IPS DF 6.9 (cell line): ENCODE results near the gene GNAQ.

ENCODE experiments used
- DNase-seq: peaks from one replicate; pipeline ENCODE4 v3.0.0-alpha.2; 2013; ENCODE audit warnings: low read depth, low spot score
- H3K27ac ChIP-seq: one replicate; pipeline ENCODE4 v1.5.1; 2013; ENCODE audit warnings: low read length, control low read depth
- H3K27me3 ChIP-seq: 2 replicates; pipeline ENCODE4 v1.6.1; 2013; ENCODE audit warnings: mild to moderate bottlenecking, low read length; ENCODE audit not compliant: control insufficient read depth, insufficient read depth
- H3K36me3 ChIP-seq: 2 replicates; pipeline ENCODE4 v1.6.1; 2013; ENCODE audit warnings: low read length; ENCODE audit not compliant: control insufficient read depth, insufficient read depth
- H3K4me1 ChIP-seq: 2 replicates; pipeline ENCODE4 v1.6.1; 2013; ENCODE audit warnings: low read length; ENCODE audit not compliant: control insufficient read depth, insufficient read depth
- H3K4me3 ChIP-seq: 2 replicates; pipeline ENCODE4 v1.5.1; 2013; ENCODE audit warnings: mild to moderate bottlenecking, low read length
- H3K9me3 ChIP-seq: 2 replicates; pipeline ENCODE4 v1.6.1; 2013; ENCODE audit warnings: low read length, inconsistent platforms; ENCODE audit not compliant: control insufficient read depth, insufficient read depth
- WGBS: extraction: QIAGEN DNeasy Blood & Tissue Kit; methylation state at CpG from one replicate; pipeline ENCODE4 v1.1.7; 2013; ENCODE audit warnings: mixed read lengths, missing lambda C conversion rate; ENCODE audit not compliant: insufficient read length, insufficient coverage; 5-methylcytosine and 5-hydroxymethylcytosine counted together

The GNAQ gene

DNA sequence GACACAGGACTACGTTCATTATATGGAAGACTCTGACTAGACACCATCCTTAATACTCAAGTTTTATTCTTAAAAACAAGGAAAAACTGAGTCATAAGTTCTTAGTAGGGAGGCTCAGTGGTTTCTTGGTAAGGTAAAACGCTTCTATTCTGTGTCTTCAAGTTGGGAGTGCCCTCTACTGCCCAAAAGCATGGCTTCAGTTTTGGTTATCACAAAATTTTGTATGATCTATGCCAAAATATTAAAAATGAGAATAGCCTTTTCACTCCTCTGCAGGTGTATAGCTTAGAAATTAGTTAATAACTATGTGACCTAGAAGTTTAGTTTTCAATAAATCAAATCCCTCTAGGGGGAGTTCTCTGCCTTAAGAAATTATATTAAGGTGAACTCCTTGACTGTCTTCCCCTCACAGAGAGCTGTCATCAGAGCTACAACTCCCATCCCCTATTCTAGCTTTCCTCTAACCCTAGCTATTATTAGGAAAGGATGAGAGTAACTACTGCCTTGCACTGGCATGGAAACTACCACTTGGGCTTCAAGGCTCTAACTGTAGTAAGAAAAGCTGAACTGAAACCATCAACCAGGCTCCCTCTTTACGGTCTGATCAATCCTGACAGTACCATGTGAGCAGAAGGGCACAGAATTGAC is 189.7 kb downstream of the GNAQ start:
- DNase-seq: no peak
- H3K4me1 ChIP-seq: no peaks in the 10 kb centered on the region
- H3K27ac ChIP-seq: no peak overlapping the region
- WGBS: no CpG with 5 or more reads among the region's 3 CpGs
- H3K4me3 ChIP-seq: no peak overlapping the region
- no peaks in the 10 kb centered on the region for H3K27me3 ChIP-seq
- H3K36me3 ChIP-seq: no peaks in the 10 kb centered on the region
- H3K9me3 ChIP-seq: no peaks in the 10 kb centered on the region

DNA sequence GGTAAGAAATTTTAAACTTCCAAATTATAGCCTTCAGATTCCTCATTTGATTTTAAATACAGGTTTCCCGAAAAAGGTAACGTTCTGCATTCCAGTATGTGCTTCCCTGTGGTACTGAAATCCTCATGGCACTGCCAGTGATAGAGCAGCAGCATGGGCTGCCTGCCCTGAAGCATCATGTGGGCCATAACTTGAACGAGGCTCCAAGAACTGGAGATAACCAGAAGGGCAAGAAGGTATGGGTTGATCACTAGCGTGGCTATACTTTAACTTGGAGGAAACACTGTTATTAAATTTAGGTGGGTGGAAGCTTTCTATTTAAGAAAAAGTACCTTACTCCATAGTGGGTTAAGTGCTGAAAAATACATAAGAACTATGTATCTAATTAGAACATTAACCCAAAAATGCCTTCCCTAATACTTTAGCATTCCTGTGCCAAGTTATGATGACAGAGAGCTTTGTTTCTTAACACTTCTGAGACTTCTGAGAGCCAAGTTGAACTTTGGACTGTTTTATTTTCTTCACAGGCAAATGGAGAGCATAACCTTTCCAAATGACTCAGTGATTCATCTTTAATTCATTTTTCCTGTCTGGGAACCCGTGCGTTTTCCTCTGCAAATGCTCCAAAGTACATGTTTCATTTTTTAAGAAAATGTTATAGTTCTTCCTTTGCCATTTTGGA is 192.0 kb downstream of the GNAQ start:
- Histone ChIP-seq H3K4me3 (no peak overlapping the region), H3K27ac (no peak overlapping the region), H3K36me3 (no peaks in the 10 kb centered on the region), H3K9me3 (no peaks in the 10 kb centered on the region), H3K27me3 (no peaks in the 10 kb centered on the region), H3K4me1 (no peaks in the 10 kb centered on the region)
- no peak for DNase-seq
- no CpG with 5 or more reads among the region's 6 CpGs for WGBS

DNA sequence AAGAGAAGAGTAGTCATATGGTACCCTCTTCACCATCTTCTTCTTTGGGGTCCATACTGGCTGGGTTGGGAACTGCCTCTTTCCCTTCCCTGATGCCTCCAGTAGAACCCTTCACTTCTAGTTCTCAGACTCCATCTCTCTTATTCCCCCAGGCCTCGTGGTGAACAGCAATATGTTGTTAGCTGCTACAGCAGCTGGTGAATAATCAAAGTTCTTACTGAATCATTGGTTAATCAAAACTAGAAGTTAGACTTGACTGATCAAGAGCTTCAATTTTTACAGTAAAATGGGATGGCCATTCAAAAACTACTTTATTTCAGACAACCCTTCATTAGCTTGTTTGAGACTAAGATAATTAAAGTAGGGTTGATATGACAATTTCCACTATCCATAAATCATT is 192.6 kb downstream of the GNAQ start:
- no peak for DNase-seq
- Histone ChIP-seq H3K27ac (no peak overlapping the region), H3K4me1 (no peaks in the 10 kb centered on the region), H3K27me3 (no peaks in the 10 kb centered on the region), H3K9me3 (no peaks in the 10 kb centered on the region), H3K4me3 (no peak overlapping the region), H3K36me3 (no peaks in the 10 kb centered on the region)
- no CpG with 5 or more reads among the region's 1 CpG for WGBS

DNA sequence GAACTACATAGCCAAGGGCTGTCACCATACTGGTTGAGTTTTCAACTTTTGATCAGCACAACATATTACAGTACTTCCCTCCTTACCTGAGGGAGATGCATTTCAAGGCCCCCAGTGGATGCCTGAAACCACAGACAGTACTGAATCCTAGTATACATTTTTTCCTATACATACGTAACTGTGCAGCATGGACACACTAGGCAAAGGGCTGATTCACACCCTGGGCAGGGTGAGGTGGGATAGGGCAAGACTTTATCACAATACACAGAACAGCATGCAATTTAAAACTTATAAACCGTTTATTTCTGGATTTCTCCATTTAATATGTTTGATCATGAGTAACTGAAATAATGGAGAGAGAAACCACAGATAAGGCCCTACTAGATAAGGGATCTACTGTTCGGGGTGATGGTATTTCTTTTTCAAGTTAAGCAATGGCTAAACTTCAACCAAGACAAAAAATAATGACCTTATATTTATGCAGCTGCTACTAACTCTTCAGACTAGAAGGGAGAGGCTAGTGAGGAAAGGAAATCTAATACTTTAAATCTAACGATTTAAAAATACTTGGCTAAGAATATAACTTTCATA is 196.6 kb downstream of the GNAQ start:
- no peak overlapping the region for H3K4me3 ChIP-seq
- H3K9me3 ChIP-seq: no peaks in the 10 kb centered on the region
- H3K4me1 ChIP-seq: no peaks in the 10 kb centered on the region
- no peak for DNase-seq
- no CpG with 5 or more reads among the region's 4 CpGs for WGBS
- H3K27me3 ChIP-seq: no peaks in the 10 kb centered on the region
- no peak overlapping the region for H3K27ac ChIP-seq
- H3K36me3 ChIP-seq: no peaks in the 10 kb centered on the region

DNA sequence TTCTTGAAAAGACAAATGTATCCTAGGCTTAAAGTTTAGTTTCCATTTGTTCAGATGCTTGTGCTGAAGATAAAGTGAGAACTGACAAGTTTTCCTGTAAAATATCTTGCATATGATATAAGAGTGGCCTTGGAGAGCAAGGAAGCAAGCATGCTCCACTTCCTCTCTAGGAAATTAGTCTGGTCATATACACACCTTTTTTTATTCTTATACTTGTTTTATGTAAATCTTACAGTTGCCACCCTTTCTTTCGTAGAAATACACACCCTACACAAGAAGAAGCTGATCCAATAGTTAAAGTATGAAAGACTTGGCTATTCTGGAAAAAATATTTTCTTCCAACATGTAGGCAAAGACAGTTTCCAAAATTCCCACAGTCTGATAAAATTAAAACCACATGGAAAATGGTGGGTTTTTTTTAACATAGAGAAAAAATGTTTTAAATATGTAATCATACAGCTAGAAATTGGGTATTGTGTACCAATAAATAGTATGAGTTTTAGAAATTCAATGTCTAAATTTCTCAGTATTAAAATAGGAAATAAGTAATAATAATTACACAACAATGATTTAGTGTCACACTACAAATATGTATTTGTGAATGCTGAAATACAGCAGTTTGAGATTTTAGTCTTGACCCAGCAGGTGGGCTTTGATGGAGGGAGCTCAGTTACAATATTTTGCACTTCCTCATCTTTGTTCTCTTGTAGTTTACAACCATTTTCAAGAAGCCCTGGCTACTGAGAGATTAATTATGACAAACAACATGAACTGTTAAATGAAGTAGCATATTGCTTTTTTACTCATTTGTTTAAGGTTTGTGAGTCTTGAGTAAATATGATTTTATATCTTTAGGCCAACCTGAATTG is 197.8 kb downstream of the GNAQ start:
- Histone ChIP-seq H3K27ac (no peak overlapping the region), H3K27me3 (no peaks in the 10 kb centered on the region), H3K4me3 (no peak overlapping the region), H3K4me1 (no peaks in the 10 kb centered on the region), H3K9me3 (no peaks in the 10 kb centered on the region), H3K36me3 (no peaks in the 10 kb centered on the region)
- no peak for DNase-seq
- no CpG with 5 or more reads among the region's 1 CpG for WGBS

DNA sequence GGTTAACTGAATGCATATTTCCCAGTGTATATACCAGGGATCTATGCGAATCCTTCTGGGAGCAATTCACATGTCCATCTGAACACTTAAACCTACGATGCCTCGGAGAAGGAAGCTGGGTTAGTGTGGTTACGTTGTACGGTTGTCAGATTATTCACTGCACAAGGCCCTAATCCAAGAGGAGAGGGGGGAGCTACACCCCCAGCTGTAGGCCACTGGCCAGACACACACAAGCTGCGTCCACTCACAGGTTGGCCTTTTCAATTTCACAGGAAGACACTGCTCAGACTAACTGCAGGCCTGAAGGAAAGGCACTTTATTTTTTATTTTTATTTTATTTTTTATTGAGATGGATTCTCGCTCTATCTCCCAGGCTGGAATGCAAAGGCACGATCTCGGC is 199.0 kb downstream of the GNAQ start:
- no CpG with 5 or more reads among the region's 9 CpGs for WGBS
- H3K27me3 ChIP-seq: no peaks in the 10 kb centered on the region
- no peak overlapping the region for H3K4me3 ChIP-seq
- H3K36me3 ChIP-seq: no peaks in the 10 kb centered on the region
- H3K9me3 ChIP-seq: no peaks in the 10 kb centered on the region
- no peak overlapping the region for H3K27ac ChIP-seq
- no peaks in the 10 kb centered on the region for H3K4me1 ChIP-seq
- no peak for DNase-seq

DNA sequence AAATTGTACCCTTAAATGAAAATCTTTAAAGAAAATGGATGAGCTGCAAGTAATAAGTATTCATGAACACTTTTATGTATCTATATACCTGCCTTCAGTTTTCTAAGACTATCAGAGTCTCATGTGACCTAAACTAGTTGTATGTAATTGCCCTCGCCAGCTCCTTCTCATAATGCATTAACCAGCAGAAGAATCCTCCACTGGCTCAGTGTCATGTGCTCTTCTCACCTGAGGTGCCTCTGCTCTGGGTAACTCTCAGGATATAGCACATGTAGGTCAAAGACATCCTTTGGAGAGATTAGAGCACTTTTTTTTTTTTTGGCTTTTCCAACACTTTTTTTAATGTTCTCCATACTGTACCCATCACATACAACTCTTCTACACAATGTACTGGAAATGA is 199.8 kb downstream of the GNAQ start:
- Histone ChIP-seq H3K27ac (no peak overlapping the region), H3K36me3 (no peaks in the 10 kb centered on the region), H3K4me1 (no peaks in the 10 kb centered on the region), H3K27me3 (no peaks in the 10 kb centered on the region), H3K4me3 (no peak overlapping the region), H3K9me3 (no peaks in the 10 kb centered on the region)
- no CpG with 5 or more reads among the region's 1 CpG for WGBS
- no peak for DNase-seq

DNA sequence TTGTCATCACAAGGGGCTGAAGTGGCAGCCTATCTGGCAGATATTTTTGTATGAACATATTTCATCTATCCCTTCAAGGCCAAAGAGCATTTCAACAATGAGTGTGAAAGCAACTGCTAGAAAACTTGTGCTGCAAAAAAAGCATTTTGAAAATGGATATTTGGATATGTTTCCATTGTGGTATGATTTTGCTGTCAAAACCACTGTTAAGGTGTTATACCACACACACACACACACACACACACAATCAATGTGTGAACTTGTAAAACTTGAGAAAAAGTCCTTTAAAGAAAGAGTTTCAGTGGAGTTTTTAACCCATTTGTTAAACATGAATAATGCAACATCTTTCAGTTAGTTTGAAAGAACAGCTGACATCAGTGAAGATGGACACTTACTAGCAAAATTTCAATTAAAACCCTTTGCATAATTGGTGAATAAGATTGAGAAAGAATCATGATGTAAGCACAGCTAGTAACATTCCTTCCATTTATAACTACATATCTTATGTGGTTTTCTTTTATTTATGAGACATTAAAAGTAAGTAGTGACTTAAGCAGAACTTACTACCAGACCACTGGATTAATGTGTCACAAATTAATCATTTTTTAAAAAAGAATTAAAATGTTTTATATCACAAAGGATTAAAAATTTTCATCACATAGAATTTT is 200.9 kb downstream of the GNAQ start:
- Histone ChIP-seq H3K27me3 (no peaks in the 10 kb centered on the region), H3K4me1 (no peaks in the 10 kb centered on the region), H3K4me3 (no peak overlapping the region), H3K27ac (no peak overlapping the region), H3K36me3 (no peaks in the 10 kb centered on the region), H3K9me3 (no peaks in the 10 kb centered on the region)
- no peak for DNase-seq

DNA sequence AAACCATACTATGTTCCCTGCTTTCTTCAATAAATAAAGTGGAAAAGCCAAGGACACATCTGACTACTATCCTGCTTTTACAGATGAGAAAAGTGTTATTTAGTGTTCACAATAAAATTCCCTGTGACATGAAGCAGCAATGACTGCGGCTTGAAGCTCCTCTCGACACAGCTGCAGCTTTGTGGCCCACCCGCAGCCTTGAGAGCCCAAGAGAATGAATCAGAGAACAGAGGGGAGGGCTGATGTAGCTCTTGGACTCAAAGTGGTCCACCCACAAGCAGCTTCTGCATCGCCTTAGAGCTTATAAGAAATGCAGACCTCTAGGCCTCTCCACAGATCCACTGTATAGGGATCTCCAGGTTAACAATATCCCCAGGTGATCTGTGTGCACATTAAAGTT is 202.2 kb downstream of the GNAQ start:
- no peak for DNase-seq
- whole genome bisulfite sequencing: no CpG with 5 or more reads among the region's 4 CpGs
- Histone ChIP-seq H3K27ac (no peak overlapping the region), H3K4me1 (no peaks in the 10 kb centered on the region), H3K27me3 (no peaks in the 10 kb centered on the region), H3K4me3 (no peak overlapping the region), H3K36me3 (no peaks in the 10 kb centered on the region), H3K9me3 (no peaks in the 10 kb centered on the region)

DNA sequence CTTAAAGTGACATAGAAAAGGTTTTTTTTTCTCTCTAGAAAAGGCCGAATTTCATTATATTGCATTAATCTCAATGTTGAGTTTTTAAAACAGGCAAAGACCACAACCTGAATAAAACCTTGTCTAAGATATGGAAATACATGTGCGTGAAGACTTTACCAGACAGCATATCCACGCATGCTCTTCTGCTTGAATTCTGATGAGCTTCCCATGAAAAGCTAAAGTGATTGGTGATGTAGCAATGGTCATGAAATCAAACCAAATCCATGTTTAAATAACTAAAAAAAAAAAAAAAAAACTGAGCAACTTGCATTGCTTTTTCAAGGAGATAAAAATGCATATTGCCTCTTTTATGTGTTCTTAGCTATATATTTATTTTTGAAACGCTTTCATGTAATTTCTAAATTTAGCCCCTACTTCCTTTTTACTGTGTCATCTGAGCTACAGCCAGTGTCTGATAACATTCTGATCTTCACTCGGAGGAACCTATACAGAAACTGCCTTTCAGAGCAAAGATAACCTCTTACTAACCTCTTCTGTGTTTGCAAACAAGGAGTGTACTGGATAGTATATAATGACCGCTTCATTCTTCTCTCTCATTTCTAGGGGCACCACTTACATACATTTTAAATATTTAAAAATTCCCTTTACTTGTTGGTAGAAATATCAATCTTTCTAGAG is 204.4 kb downstream of the GNAQ start:
- Histone ChIP-seq H3K36me3 (no peaks in the 10 kb centered on the region), H3K9me3 (no peaks in the 10 kb centered on the region), H3K27me3 (no peaks in the 10 kb centered on the region), H3K4me1 (no peaks in the 10 kb centered on the region), H3K4me3 (no peak overlapping the region), H3K27ac (no peak overlapping the region)
- WGBS: no CpG with 5 or more reads among the region's 6 CpGs
- no peak for DNase-seq
